Ishikawa (cell line): ENCODE data around the gene RBPJ.

ENCODE experiments used
- CEBPB ChIP-seq: IDR thresholded peaks from 2 replicates; pipeline ENCODE4 v1.6.1; 2012
- EP300 ChIP-seq: IDR thresholded peaks from 2 replicates; pipeline ENCODE4 v1.6.1; 2012; ENCODE audit warnings: borderline replicate concordance
- FOXM1 ChIP-seq: IDR thresholded peaks from 2 replicates; pipeline ENCODE4 v1.6.1; 2012; ENCODE audit warnings: low read depth, borderline replicate concordance
- RAD21 ChIP-seq: IDR thresholded peaks from 2 replicates; pipeline ENCODE4 v1.6.1; 2012; ENCODE audit warnings: low read depth
- TCF12 ChIP-seq: IDR thresholded peaks from 2 replicates; pipeline ENCODE4 v1.6.1; 2012; ENCODE audit warnings: low read depth
- YY1 ChIP-seq: IDR thresholded peaks from 2 replicates; pipeline ENCODE4 v1.6.1; 2012; ENCODE audit warnings: low read depth
- TF ChIP-seq, protein P1 (sequence below): IDR thresholded peaks from 2 replicates; pipeline ENCODE4 v1.6.1; 2012
- TF ChIP-seq, protein P2 (sequence below): IDR thresholded peaks from 2 replicates; pipeline ENCODE4 v1.6.1; 2012; ENCODE audit warnings: low read depth, mild to moderate bottlenecking
- TF ChIP-seq, protein P3 (sequence below): IDR thresholded peaks from 2 replicates; pipeline ENCODE4 v1.6.1; 2012

DNA sequence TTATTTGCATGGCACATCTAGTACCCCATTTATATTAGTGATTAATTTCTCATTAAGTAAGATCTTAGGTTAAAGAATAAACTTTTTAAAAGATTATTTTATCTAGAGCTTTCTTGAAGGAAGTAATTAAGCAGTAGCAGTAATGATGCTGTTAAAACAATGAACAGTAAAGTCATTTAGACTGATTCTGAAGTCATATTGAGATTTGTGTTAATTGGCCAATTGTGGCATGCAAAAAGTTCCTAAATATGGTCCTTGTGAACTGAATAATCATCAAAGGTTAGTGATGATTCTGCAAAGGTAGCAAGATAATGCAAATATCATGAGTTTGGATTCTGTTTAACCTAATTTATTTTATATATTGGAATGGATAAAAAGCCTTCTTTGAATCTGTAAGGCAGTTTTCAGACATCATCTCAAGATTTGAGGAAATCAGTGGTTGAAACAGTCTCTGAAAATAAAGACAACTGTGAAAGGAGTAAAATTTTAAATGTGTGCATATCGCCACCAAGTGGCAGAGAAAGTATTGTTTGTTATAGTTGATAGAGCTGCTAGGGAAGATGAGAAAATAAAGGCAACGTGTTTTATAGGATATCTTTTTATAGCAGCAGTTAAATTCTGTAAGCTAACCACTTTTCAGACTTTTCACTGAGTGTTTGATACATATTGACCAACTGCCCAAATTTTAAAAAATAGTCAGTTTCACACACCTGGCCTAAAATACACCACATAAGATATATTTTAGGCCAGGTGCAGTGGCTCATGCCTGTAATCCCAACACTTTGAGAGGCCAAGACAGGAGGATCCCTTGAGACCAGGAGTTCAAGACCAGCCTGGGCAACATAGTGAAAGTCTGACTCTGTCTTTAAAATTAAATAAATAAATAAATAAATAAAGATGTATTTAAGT, 89.8 kb downstream of the RBPJ start:
- no peak for TF ChIP-seq FOXM1
- TF ChIP-seq, protein P1, sequence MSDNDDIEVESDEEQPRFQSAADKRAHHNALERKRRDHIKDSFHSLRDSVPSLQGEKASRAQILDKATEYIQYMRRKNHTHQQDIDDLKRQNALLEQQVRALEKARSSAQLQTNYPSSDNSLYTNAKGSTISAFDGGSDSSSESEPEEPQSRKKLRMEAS, result no peak
- no peak for TF ChIP-seq TCF12
- TF ChIP-seq YY1, result no peak
- TF ChIP-seq, protein P2, sequence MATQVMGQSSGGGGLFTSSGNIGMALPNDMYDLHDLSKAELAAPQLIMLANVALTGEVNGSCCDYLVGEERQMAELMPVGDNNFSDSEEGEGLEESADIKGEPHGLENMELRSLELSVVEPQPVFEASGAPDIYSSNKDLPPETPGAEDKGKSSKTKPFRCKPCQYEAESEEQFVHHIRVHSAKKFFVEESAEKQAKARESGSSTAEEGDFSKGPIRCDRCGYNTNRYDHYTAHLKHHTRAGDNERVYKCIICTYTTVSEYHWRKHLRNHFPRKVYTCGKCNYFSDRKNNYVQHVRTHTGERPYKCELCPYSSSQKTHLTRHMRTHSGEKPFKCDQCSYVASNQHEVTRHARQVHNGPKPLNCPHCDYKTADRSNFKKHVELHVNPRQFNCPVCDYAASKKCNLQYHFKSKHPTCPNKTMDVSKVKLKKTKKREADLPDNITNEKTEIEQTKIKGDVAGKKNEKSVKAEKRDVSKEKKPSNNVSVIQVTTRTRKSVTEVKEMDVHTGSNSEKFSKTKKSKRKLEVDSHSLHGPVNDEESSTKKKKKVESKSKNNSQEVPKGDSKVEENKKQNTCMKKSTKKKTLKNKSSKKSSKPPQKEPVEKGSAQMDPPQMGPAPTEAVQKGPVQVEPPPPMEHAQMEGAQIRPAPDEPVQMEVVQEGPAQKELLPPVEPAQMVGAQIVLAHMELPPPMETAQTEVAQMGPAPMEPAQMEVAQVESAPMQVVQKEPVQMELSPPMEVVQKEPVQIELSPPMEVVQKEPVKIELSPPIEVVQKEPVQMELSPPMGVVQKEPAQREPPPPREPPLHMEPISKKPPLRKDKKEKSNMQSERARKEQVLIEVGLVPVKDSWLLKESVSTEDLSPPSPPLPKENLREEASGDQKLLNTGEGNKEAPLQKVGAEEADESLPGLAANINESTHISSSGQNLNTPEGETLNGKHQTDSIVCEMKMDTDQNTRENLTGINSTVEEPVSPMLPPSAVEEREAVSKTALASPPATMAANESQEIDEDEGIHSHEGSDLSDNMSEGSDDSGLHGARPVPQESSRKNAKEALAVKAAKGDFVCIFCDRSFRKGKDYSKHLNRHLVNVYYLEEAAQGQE, result no peak
- peak; percentile 77 for TF ChIP-seq RAD21
- TF ChIP-seq EP300, result no peak
- TF ChIP-seq, protein P3, sequence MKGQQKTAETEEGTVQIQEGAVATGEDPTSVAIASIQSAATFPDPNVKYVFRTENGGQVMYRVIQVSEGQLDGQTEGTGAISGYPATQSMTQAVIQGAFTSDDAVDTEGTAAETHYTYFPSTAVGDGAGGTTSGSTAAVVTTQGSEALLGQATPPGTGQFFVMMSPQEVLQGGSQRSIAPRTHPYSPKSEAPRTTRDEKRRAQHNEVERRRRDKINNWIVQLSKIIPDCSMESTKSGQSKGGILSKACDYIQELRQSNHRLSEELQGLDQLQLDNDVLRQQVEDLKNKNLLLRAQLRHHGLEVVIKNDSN, result no peak
- no peak for TF ChIP-seq CEBPB
